IMR-90 (cell line): ENCODE measurements around the gene DHX57. TPM values are rescaled to one million over a fixed set of nuclear protein-coding genes. Genes with fewer than 3 reads are reported as not detected.

Experiments used
- ATAC-seq: fragments of 200-7000 bp; cut with Tn5 transposase; 2 replicates; pipeline ENCODE4 v1.9.1; 2020; ENCODE audit warnings: low read depth, mild to moderate bottlenecking, moderate library complexity
- BruUV-seq: library from RNA; stranded (reverse); fragments of 400-500 nt; replicated peaks from 2 replicates; lab custom pipeline; 2021; lab: Mats Ljungman, UMichigan
- CTCF ChIA-PET: fragments of 300-600 bp; formaldehyde crosslinking; extraction: SDS; loops from one replicate; lab custom pipeline; 2021; ENCODE audit warnings: antibody characterized with exemption; lab: Yijun Ruan, JAX
- POLR2A ChIA-PET: fragments of 300-600 bp; sonication (Branson Sonifier 250); formaldehyde crosslinking; loops from one replicate; lab custom pipeline; 2022; ENCODE audit warnings: antibody characterized with exemption; ENCODE audit not compliant: unreplicated experiment; lab: Charles Lee
- DNase-seq: peaks from one replicate; pipeline ENCODE4 v3.0.0; 2013
- H2AFZ ChIP-seq: replicated peaks from 2 replicates; pipeline ENCODE3; 2013; ENCODE audit warnings: low read length, mild to moderate bottlenecking; ENCODE audit not compliant: poor library complexity
- H2AK5ac ChIP-seq: 2 replicates; pipeline ENCODE4 v1.6.1; 2013; ENCODE audit warnings: low read depth, low read length, inconsistent platforms
- H2AK9ac ChIP-seq: replicated peaks from 2 replicates; pipeline ENCODE3; 2013; ENCODE audit warnings: mild to moderate bottlenecking, low read depth, low read length, moderate library complexity; ENCODE audit not compliant: poor library complexity
- H2BK120ac ChIP-seq: 2 replicates; pipeline ENCODE4 v1.6.1; 2013; ENCODE audit warnings: low read depth, low read length, inconsistent platforms
- H2BK15ac ChIP-seq: 3 replicates; pipeline ENCODE4 v1.6.1; 2013; ENCODE audit warnings: low read depth, low read length, inconsistent platforms
- H2BK20ac ChIP-seq: 2 replicates; pipeline ENCODE4 v1.6.1; 2013; ENCODE audit warnings: low read depth, mild to moderate bottlenecking, inconsistent platforms, low read length, moderate library complexity
- H2BK5ac ChIP-seq: 2 replicates; pipeline ENCODE4 v1.6.1; 2013; ENCODE audit warnings: mild to moderate bottlenecking, low read depth, low read length, inconsistent platforms; ENCODE audit not compliant: poor library complexity, severe bottlenecking
- H3K14ac ChIP-seq: replicated peaks from 2 replicates; pipeline ENCODE4 v1.6.1; 2013; ENCODE audit warnings: low read depth, low read length, inconsistent platforms
- H3K18ac ChIP-seq: 2 replicates; pipeline ENCODE4 v1.6.1; 2013; ENCODE audit warnings: low read depth, low read length, control low read depth
- H3K23ac ChIP-seq: 2 replicates; pipeline ENCODE4 v1.6.1; 2013; ENCODE audit warnings: low read depth, low read length, inconsistent platforms
- H3K27ac ChIP-seq: 2 replicates; pipeline ENCODE4 v1.5.1; 2013; ENCODE audit warnings: mild to moderate bottlenecking, control low read depth, low read length; ENCODE audit not compliant: insufficient read depth
- H3K27me3 ChIP-seq: 2 replicates; pipeline ENCODE4 v1.6.1; 2013; ENCODE audit warnings: low read length; ENCODE audit not compliant: control insufficient read depth, insufficient read depth
- H3K36me3 ChIP-seq: 2 replicates; pipeline ENCODE4 v1.6.1; 2013; ENCODE audit warnings: low read length, mixed read lengths; ENCODE audit not compliant: control insufficient read depth, insufficient read depth
- H3K4ac ChIP-seq: 2 replicates; pipeline ENCODE4 v1.6.1; 2013; ENCODE audit warnings: low read depth, low read length, inconsistent platforms
- H3K4me1 ChIP-seq: 2 replicates; pipeline ENCODE4 v1.6.1; 2013; ENCODE audit warnings: low read length, mixed read lengths; ENCODE audit not compliant: control insufficient read depth, insufficient read depth
- H3K4me2 ChIP-seq: 2 replicates; pipeline ENCODE4 v1.6.1; 2013; ENCODE audit warnings: low read depth, mild to moderate bottlenecking, control low read depth, low read length, moderate library complexity
- H3K4me3 ChIP-seq: 2 replicates; pipeline ENCODE4 v1.5.1; 2013; ENCODE audit warnings: low read depth, mild to moderate bottlenecking, control low read depth, low read length, moderate library complexity; ENCODE audit not compliant: insufficient read depth
- H3K56ac ChIP-seq: 2 replicates; pipeline ENCODE4 v1.6.1; 2013; ENCODE audit warnings: low read length, inconsistent platforms; ENCODE audit not compliant: insufficient read depth; ENCODE audit errors: extremely low read depth
- H3K79me1 ChIP-seq, 2 experiments: 2 replicates each; pipeline ENCODE4 v1.6.1; 2013; ENCODE audit warnings: low read length in 2 of 2, inconsistent platforms in 1 of 2, low read depth in 1 of 2
- H3K9ac ChIP-seq: 2 replicates; pipeline ENCODE4 v1.6.1; 2013; ENCODE audit warnings: low read depth, low read length, control low read depth
- H3K9me1 ChIP-seq: 2 replicates; pipeline ENCODE4 v1.6.1; 2013; ENCODE audit warnings: low read length, inconsistent platforms; ENCODE audit not compliant: insufficient read depth
- H3K9me3 ChIP-seq: 2 replicates; pipeline ENCODE4 v1.6.1; 2013; ENCODE audit warnings: low read length; ENCODE audit not compliant: control insufficient read depth, insufficient read depth
- H4K20me1 ChIP-seq: 2 replicates; pipeline ENCODE4 v1.6.1; 2013; ENCODE audit warnings: low read length, inconsistent platforms; ENCODE audit not compliant: insufficient read depth
- H4K5ac ChIP-seq: 2 replicates; pipeline ENCODE4 v1.6.1; 2013; ENCODE audit warnings: mild to moderate bottlenecking, low read depth, low read length, control low read depth
- H4K8ac ChIP-seq, 2 experiments: 2 replicates each; pipeline ENCODE4 v1.6.1; 2013; ENCODE audit warnings: low read depth in 2 of 2, low read length in 2 of 2, control low read depth in 1 of 2, inconsistent platforms in 1 of 2
- H4K91ac ChIP-seq: 2 replicates; pipeline ENCODE4 v1.6.1; 2013; ENCODE audit warnings: low read depth, low read length, inconsistent platforms; ENCODE audit not compliant: insufficient read depth
- CTCF ChIP-seq: conservative IDR thresholded peaks from 2 replicates; pipeline ENCODE4 v1.5.1; 2012; ENCODE audit warnings: mild to moderate bottlenecking, low read depth, low read length, improper control_type of control experiment
- ELK1 ChIP-seq: fragments of 150-350 bp; IDR thresholded peaks from 2 replicates; pipeline ENCODE4 v1.6.1; 2016; ENCODE audit warnings: low read depth, mild to moderate bottlenecking, low read length, moderate library complexity, borderline replicate concordance
- FOS ChIP-seq: fragments of 150-350 bp; IDR thresholded peaks from 2 replicates; pipeline ENCODE4 v1.6.1; 2016; ENCODE audit warnings: low read depth, low read length
- MAZ ChIP-seq: IDR thresholded peaks from 2 replicates; pipeline ENCODE4 v1.6.1; 2012; ENCODE audit warnings: low read depth, mild to moderate bottlenecking, low read length, improper control_type of control experiment, moderate library complexity, borderline replicate concordance
- MXI1 ChIP-seq: IDR thresholded peaks from 2 replicates; pipeline ENCODE4 v1.6.1; 2012; ENCODE audit warnings: low read depth, mild to moderate bottlenecking, low read length, moderate library complexity, borderline replicate concordance
- NFE2L2 ChIP-seq: fragments of 150-350 bp; IDR thresholded peaks from 2 replicates; pipeline ENCODE4 v1.6.1; 2016; ENCODE audit warnings: low read depth, mild to moderate bottlenecking, low read length
- POLR2A ChIP-seq: IDR thresholded peaks from 2 replicates; pipeline ENCODE4 v1.6.1; 2012; ENCODE audit warnings: mild to moderate bottlenecking, low read depth, low read length
- RCOR1 ChIP-seq: IDR thresholded peaks from 2 replicates; pipeline ENCODE4 v1.6.1; 2012; ENCODE audit warnings: mild to moderate bottlenecking, low read length, improper control_type of control experiment; ENCODE audit not compliant: insufficient replicate concordance
- WGBS, 2 experiments: methylation state at CpG; one replicate each; pipeline versions ENCODE4 v1.1.5 to v1.1.7; 2013; ENCODE audit warnings: missing lambda C conversion rate in 2 of 2; ENCODE audit not compliant: insufficient read length in 1 of 2; ENCODE audit errors: extremely low coverage in 2 of 2; 5-methylcytosine and 5-hydroxymethylcytosine counted together
- dilution Hi-C: fragments of 300-500 bp; cut with HindIII; formaldehyde crosslinking; loops from one replicate; pipeline ENCODE4 v1.14.3; 2018; ENCODE audit warnings: low sequenced_read_pairs; ENCODE audit not compliant: unreplicated experiment
- in situ Hi-C: fragments of 300-500 bp; cut with MboI; formaldehyde crosslinking; loops from 3 replicates; pipeline ENCODE4 v1.14.3; 2019; ENCODE audit warnings: low sequenced_read_pairs, inconsistent platforms, mixed read lengths
- intact Hi-C: fragments of 100-400 bp; cut with micrococcal nuclease; formaldehyde crosslinking; loops from 2 replicates; pipeline ENCODE4 v1.10.0; 2022
- polyA plus RNA-seq, 3 experiments: library from polyadenylated mRNA; depleted of rRNA; stranded (reverse); fragments of >200 nt; gene quantifications; 2 replicates each; pipeline ENCODE4 v1.2.3, GENCODE V29; 2012; ENCODE audit warnings: low replicate concordance in 1 of 3
- total RNA-seq: library from RNA; depleted of rRNA; stranded (reverse); fragments of >200 nt; gene quantifications from 2 replicates; pipeline ENCODE4 v1.2.3, GENCODE V29; 2012
- TF ChIP-seq, protein P1 (sequence below): fragments of 150-350 bp; IDR thresholded peaks from 2 replicates; pipeline ENCODE4 v1.6.1; 2017; ENCODE audit warnings: mild to moderate bottlenecking, antibody characterized with exemption, low read length, low read depth

The DHX57 gene
- total and polyA plus RNA-seq, 2 of the 4 experiments (the other 2 are of a cell fraction), result 9.5 to 24.4 TPM

GRCh38 chr2:38751596-38752410, 123.9 kb downstream of the DHX57 start (continued):
- TF ChIP-seq, protein P1, sequence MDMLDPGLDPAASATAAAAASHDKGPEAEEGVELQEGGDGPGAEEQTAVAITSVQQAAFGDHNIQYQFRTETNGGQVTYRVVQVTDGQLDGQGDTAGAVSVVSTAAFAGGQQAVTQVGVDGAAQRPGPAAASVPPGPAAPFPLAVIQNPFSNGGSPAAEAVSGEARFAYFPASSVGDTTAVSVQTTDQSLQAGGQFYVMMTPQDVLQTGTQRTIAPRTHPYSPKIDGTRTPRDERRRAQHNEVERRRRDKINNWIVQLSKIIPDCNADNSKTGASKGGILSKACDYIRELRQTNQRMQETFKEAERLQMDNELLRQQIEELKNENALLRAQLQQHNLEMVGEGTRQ, result no peak; the same call in 1 of the 2 replicates

DNA sequence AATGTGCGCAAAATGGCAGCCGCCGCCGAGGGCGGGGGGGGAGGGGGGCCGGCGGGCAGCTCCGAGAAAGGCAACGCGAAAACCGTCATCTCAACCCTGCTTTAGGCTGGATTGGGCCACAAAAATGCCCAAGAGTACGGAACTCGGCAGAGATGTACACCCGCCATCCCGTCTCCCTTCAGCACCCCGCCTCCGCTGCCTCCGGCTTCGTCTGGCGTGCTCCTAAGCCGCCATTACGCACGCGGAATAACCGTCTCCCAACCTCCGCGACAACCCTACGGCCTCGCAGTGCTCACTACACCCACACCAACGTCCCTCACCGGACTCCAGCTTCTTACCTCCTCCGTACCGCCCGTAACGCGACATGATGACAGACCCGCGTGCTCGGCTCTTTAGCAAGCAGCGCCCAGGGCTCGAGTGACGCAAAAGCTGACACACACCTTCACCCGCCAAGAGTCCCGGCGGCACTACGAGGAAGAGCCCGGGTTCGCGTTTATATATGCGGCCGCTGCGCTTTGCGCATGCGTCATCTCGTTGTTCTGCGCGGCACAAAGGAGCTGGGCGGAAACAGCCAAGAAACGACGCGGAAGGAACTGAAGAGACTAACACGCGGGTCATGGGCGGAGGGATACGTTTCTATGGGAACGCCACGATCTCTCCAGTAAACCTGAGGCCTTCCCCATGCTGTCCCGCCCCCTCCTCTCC, 124.7 kb downstream of the DHX57 start, which contains the start of gene SRSF7:
SRSF7 (minus strand) TSS at position 471 of the 705 bp plus-strand sequence; CDS start at position 366, 105 bp downstream.
- H3K4ac ChIP-seq, result peak within 1 kb of the TSS; percentile 98
- H3K36me3 ChIP-seq, result peaks cover 24% of the 10 kb centered on the region
- H3K9ac ChIP-seq, result peak within 1 kb of the TSS; percentile 99
- DNase-seq (peak; percentile 99), ATAC-seq (peak; percentile 81)
- 1% methylated on average over 42 of the region's 68 CpGs; no CpG with 5 or more reads in 1 of the 2 experiments for WGBS, 2 experiments
- H2AK9ac ChIP-seq, result peak within 1 kb of the TSS; percentile 99
- H4K5ac ChIP-seq, result peak within 1 kb of the TSS; percentile 99
- in situ Hi-C loops, result no loop called here
- peak within 1 kb of the TSS; percentile 99 for H2AK5ac ChIP-seq
- H4K20me1 ChIP-seq, result peaks cover 42% of the 10 kb centered on the region
- peak within 1 kb of the TSS; percentile 99 for H3K14ac ChIP-seq
- H3K23ac ChIP-seq, result peak within 1 kb of the TSS; percentile 97
- H2AFZ ChIP-seq, result peak within 1 kb of the TSS; percentile 98
- H3K4me1 ChIP-seq, result peaks cover 3% of the 10 kb centered on the region; the same call in 1 of the 2 replicates
- peak within 1 kb of the TSS; percentile 99 for H3K18ac ChIP-seq
- intact Hi-C loops, result loop anchor here (1.0 to 2.0 kb wide), 2 partner anchors 28 to 84 kb away; partner anchors contain the start of gene GEMIN6
- no peaks in the 10 kb centered on the region for H3K27me3 ChIP-seq
- peak within 1 kb of the TSS; percentile 99 for H3K4me2 ChIP-seq
- peak within 1 kb of the TSS; percentile 89 for H3K4me3 ChIP-seq
- no peak within 1 kb of the TSS for H2BK20ac ChIP-seq
- no peaks in the 10 kb centered on the region for H3K9me3 ChIP-seq
- ChIA-PET CTCF (no interaction called here), POLR2A (interaction anchor here (0.5 to 1.1 kb wide), 28 partner anchors 13 to 1315 kb away, joined by 3 to 8 read pairs (median 4); partner anchors contain the start of gene GALM)
- peak within 1 kb of the TSS; percentile 94 for H3K56ac ChIP-seq
- dilution Hi-C loops, result no loop called here
- peak within 1 kb of the TSS; percentile 78 to 95 for H4K8ac ChIP-seq
- H3K79me1 ChIP-seq, result peaks cover 15 to 41% of the 10 kb centered on the region in 2 experiments
- peak within 1 kb of the TSS; percentile 96 for H3K27ac ChIP-seq
- H4K91ac ChIP-seq, result peak within 1 kb of the TSS; percentile 93
- peak within 1 kb of the TSS; percentile 66 for H2BK120ac ChIP-seq
- peak within 1 kb of the TSS; percentile 22; the same call in 1 of the 3 replicates for H2BK15ac ChIP-seq
- H3K9me1 ChIP-seq, result no peaks in the 10 kb centered on the region
- H2BK5ac ChIP-seq, result peak within 1 kb of the TSS; percentile 95
- BruUV-seq, result no TSS peak
- TF ChIP-seq CTCF (no peak), NFE2L2 (peak; percentile 56; the same call in 1 of the 2 replicates), MXI1 (peak; percentile 98), FOS (peak; percentile 40; the same call in 1 of the 2 replicates), MAZ (peak; percentile 73; the same call in 1 of the 2 replicates), POLR2A (peak; percentile 100), ELK1 (no peak), RCOR1 (no peak)
